Fibroblast of lung (primary cell): ENCODE data around the gene GRIN1.

ENCODE experiments used
- EZH2 ChIP-seq: IDR thresholded peaks from 2 replicates; pipeline ENCODE4 v1.5.1; 2012; ENCODE audit warnings: low read length, control low read depth, mild to moderate bottlenecking; ENCODE audit errors: missing control alignments
- TF ChIP-seq, protein P1 (sequence below), 2 donors: IDR thresholded peaks in 1 of 2; conservative IDR thresholded peaks in 1 of 2; 1 replicate in 1 of 2; 2 replicates in 1 of 2; pipeline ENCODE4 v1.5.1; 2011 to 2012; ENCODE audit warnings: low read length in 2 of 2, control low read depth in 1 of 2, inconsistent platforms in 1 of 2, low read depth in 1 of 2, mild to moderate bottlenecking in 1 of 2

DNA sequence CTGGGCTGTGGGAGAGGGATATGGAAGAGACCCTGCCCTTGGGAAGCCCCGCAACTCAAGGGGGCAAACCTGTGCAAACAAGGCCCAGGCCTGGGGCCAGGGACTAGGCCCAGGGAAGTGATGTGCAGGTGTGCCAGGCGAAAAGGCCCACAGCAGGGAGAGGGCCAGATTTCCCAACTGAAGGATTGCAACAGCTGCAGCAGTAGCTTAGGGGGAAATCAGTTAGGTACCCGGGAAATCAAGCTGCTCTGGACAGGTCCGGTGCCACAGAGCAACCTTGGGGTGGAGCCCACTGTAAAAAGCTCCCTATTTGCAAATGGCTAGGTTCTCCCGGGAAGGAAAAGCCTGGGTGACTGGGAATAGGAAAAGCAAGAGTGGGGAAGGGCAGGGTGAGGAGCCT lies 10.4 kb downstream of the GRIN1 start:
- TF ChIP-seq, protein P1, sequence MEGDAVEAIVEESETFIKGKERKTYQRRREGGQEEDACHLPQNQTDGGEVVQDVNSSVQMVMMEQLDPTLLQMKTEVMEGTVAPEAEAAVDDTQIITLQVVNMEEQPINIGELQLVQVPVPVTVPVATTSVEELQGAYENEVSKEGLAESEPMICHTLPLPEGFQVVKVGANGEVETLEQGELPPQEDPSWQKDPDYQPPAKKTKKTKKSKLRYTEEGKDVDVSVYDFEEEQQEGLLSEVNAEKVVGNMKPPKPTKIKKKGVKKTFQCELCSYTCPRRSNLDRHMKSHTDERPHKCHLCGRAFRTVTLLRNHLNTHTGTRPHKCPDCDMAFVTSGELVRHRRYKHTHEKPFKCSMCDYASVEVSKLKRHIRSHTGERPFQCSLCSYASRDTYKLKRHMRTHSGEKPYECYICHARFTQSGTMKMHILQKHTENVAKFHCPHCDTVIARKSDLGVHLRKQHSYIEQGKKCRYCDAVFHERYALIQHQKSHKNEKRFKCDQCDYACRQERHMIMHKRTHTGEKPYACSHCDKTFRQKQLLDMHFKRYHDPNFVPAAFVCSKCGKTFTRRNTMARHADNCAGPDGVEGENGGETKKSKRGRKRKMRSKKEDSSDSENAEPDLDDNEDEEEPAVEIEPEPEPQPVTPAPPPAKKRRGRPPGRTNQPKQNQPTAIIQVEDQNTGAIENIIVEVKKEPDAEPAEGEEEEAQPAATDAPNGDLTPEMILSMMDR (conservative IDR thresholded peaks at IDR 0.05 in 1 of 2, IDR thresholded peaks at IDR 0.05 in 1 of 2; ENCODE audit: low read depth in 1 of 2, low read length in 2 of 2) = no peak
- no peak for TF ChIP-seq EZH2
